RKO (cell line): ENCODE results near the gene GFM2.
"Not testable (repeated sequence)": the region's sequence is repeated elsewhere in the genome, so short reads cannot be mapped to it uniquely, and the experiment has no call there.

ENCODE experiments used
- DNase-seq: peaks from one replicate; pipeline ENCODE4 v3.0.0-alpha.2; 2016; ENCODE audit warnings: low spot score

The GFM2 gene

GRCh38 chr5:74766849-74767578 lies at the start of gene GFM2, which contains the start of gene NSA2:
GFM2 (minus strand) TSS chr5:74767117; CDS start chr5:74763742, 3,375 bp downstream.
NSA2 (plus strand) TSS chr5:74767249; CDS start chr5:74767361, 112 bp downstream.
- DNase-seq: peak; percentile 94

- DNase-seq: peak; percentile 16
Observed at GRCh38 chr5:74810915-74811314, 44.0 kb upstream of the GFM2 start.

GRCh38 chr5:74801941-74802340 lies 35.0 kb upstream of the GFM2 start:
- peak; percentile 58 for DNase-seq

- no peak for DNase-seq
Observed at GRCh38 chr5:74801197-74801596, 34.3 kb upstream of the GFM2 start.

GRCh38 chr5:74798977-74799911 lies 32.3 kb upstream of the GFM2 start:
- peak; percentile 44 for DNase-seq

GRCh38 chr5:74791669-74792068 lies 24.8 kb upstream of the GFM2 start:
- not testable (repeated sequence) for DNase-seq

- no peak for DNase-seq
Observed at GRCh38 chr5:74787424-74787823, 20.5 kb upstream of the GFM2 start.

GRCh38 chr5:74786851-74787250 lies 19.9 kb upstream of the GFM2 start:
- DNase-seq: no peak

GRCh38 chr5:74778609-74779008 lies 11.7 kb upstream of the GFM2 start:
- DNase-seq: no peak

- no peak for DNase-seq
Observed at GRCh38 chr5:74772359-74772758, 5.4 kb upstream of the GFM2 start.

- peak; percentile 79 for DNase-seq
Observed at GRCh38 chr5:74767579-74767913, 629 bp upstream of the GFM2 start.

- peak; percentile 81 for DNase-seq
Observed at GRCh38 chr5:74766418-74766848, 484 bp downstream of the GFM2 start.

GRCh38 chr5:74765929-74766328 lies 988 bp downstream of the GFM2 start:
- DNase-seq: no peak

- DNase-seq: peak; percentile 38
Observed at GRCh38 chr5:74765201-74765600, 1.7 kb downstream of the GFM2 start.

GRCh38 chr5:74763504-74763903 lies 3.4 kb downstream of the GFM2 start:
- no peak for DNase-seq

GRCh38 chr5:74762599-74762998 lies 4.3 kb downstream of the GFM2 start:
- peak; percentile 84 for DNase-seq

GRCh38 chr5:74761241-74761640 lies 5.7 kb downstream of the GFM2 start:
- no peak for DNase-seq

GRCh38 chr5:74748742-74749141 lies 18.2 kb downstream of the GFM2 start:
- DNase-seq: not testable (repeated sequence)

GRCh38 chr5:74738406-74738805 lies 28.5 kb downstream of the GFM2 start:
- no peak for DNase-seq

- DNase-seq: no peak
Observed at GRCh38 chr5:74736759-74737158, 30.2 kb downstream of the GFM2 start.

GRCh38 chr5:74725331-74725730 lies 41.6 kb downstream of the GFM2 start:
- DNase-seq: no peak

- DNase-seq: no peak
Observed at GRCh38 chr5:74722271-74722670, 44.6 kb downstream of the GFM2 start.

GRCh38 chr5:74717596-74717995 lies 49.3 kb downstream of the GFM2 start:
- no peak for DNase-seq
